ENCODE results near the gene GRM7. TPM values are rescaled to one million over a fixed set of nuclear protein-coding genes. Genes with fewer than 3 reads are reported as not detected.

GRM7 gene
- total and polyA plus RNA-seq, 9 of the 15 experiments (the other 6 are each of a cell fraction or from before 2014, with no cell fraction given), result not detected

DNA sequence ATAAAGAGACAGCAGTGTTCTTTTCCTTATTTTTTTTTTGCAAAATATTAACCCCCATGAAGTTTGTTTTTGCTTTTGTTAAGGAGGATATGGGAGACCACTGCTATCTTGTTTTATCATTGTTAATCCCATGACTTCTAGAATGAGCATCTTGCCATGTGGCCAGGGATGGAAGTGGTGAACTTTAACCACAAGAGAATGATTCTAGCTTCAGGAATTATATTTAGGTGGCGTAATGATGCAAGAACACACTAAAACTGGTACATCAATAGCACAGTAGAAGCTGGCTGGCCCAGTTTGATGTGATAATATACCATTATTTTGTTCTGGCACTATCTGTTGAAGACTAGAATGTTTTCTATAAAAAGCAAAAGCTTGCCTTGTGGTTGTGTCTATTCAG lies 720.9 kb downstream of the GRM7 start:
- in situ Hi-C loops (cut with MboI) (no loop called here), intact Hi-C loops (cut with micrococcal nuclease) (no loop called here)
- Histone ChIP-seq H3K4me3 (no peak overlapping the region), H3K36me3 (ENCODE audit: control insufficient read depth, insufficient read depth, low read length) (no peaks in the 10 kb centered on the region), H3K9me1 (ENCODE audit: control insufficient read depth, insufficient read depth, low read length) (no peaks in the 10 kb centered on the region), H3K27me3 (ENCODE audit: control insufficient read depth in 2 of 2, insufficient read depth in 2 of 2, low read length in 2 of 2) (no peaks in the 10 kb centered on the region), H3K79me2 (ENCODE audit: control insufficient read depth, insufficient read depth, low read length) (no peaks in the 10 kb centered on the region), H3K9ac (ENCODE audit: insufficient read depth in 1 of 2, low read depth in 2 of 2, low read length in 2 of 2) (no peak overlapping the region), H3K27ac (ENCODE audit: extremely low read depth, low read depth, low read length) (no peak overlapping the region), H4K20me1 (replicated peaks; ENCODE audit: control insufficient read depth, insufficient read depth, low read length) (no peaks in the 10 kb centered on the region), H3K9me3 (replicated peaks; ENCODE audit: control insufficient read depth, insufficient read depth, low read depth, low read length) (no peaks in the 10 kb centered on the region), H2AFZ (ENCODE audit: low read depth, low read length) (no peak overlapping the region), H3K4me2 (ENCODE audit: insufficient read depth, low read length) (no peak overlapping the region), H3K4me1 (replicated peaks in 1 of 2; ENCODE audit: control insufficient read depth in 2 of 2, insufficient read depth in 2 of 2, low read length in 2 of 2) (no peaks in the 10 kb centered on the region)
- BruUV-seq (replicated peaks), result no TSS peak
- FAIRE-seq (no peak), DNase-seq (ENCODE audit: extremely low read depth in 1 of 4, low spot score in 3 of 4) (no peak), ATAC-seq (no peak)
- CTCF ChIA-PET (ENCODE audit: low intra/inter-chr PET ratio), result no interaction called here
- TF ChIP-seq, protein P1, sequence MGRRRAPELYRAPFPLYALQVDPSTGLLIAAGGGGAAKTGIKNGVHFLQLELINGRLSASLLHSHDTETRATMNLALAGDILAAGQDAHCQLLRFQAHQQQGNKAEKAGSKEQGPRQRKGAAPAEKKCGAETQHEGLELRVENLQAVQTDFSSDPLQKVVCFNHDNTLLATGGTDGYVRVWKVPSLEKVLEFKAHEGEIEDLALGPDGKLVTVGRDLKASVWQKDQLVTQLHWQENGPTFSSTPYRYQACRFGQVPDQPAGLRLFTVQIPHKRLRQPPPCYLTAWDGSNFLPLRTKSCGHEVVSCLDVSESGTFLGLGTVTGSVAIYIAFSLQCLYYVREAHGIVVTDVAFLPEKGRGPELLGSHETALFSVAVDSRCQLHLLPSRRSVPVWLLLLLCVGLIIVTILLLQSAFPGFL (CRISPR knock-in tag; IDR thresholded peaks at IDR 0.05), result no peak
- TF ChIP-seq HNRNPH1 (optimal IDR thresholded peaks at IDR 0.05; ENCODE audit: low read depth, low read length) (no peak), ZMIZ1 (IDR thresholded peaks at IDR 0.05; ENCODE audit: low read depth in 2 of 2, low read length in 2 of 2) (no peak), DIDO1 (tag; IDR thresholded peaks at IDR 0.05; ENCODE audit: low read depth) (no peak), MTF1 (CRISPR knock-in tag; IDR thresholded peaks at IDR 0.05; ENCODE audit: borderline replicate concordance) (no peak)
- TF ChIP-seq, protein P2, sequence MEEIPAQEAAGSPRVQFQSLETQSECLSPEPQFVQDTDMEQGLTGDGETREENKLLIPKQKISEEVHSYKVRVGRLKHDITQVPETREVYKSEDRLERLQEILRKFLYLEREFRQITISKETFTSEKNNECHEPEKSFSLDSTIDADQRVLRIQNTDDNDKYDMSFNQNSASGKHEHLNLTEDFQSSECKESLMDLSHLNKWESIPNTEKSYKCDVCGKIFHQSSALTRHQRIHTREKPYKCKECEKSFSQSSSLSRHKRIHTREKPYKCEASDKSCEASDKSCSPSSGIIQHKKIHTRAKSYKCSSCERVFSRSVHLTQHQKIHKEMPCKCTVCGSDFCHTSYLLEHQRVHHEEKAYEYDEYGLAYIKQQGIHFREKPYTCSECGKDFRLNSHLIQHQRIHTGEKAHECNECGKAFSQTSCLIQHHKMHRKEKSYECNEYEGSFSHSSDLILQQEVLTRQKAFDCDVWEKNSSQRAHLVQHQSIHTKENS (CRISPR knock-in tag; IDR thresholded peaks at IDR 0.05), result no peak
- POLR2A ChIA-PET, result no interaction called here
- 0% methylated on average over 1 of the region's 1 CpG for WGBS (ENCODE audit: insufficient coverage, low coverage, missing lambda C conversion rate)

Measured in K562 (cell line).